ENCODE data around the gene GMEB1.
"Not testable (repeated sequence)": the region's sequence is repeated elsewhere in the genome, so short reads cannot be mapped to it uniquely, and the experiment has no call there.

GMEB1 gene

GRCh38 chr1:28668191-28668955, at the start of gene GMEB1:
Gene GMEB1 (plus strand): TSS chr1:28668784. CDS start chr1:28683613, 14,829 bp downstream.
- peak within 1 kb of the TSS; percentile 98 to 100 (median 100) for H3K27ac ChIP-seq

GRCh38 chr1:28631713-28632112, 36.9 kb upstream of the GMEB1 start:
- H3K4me3 ChIP-seq: no peak overlapping the region
- H3K27ac ChIP-seq: no peak overlapping the region

More at GRCh38 chr1:28668191-28668955, at the start of gene GMEB1:
- peak within 1 kb of the TSS; percentile 66 to 99 (median 92) for H3K4me3 ChIP-seq

GRCh38 chr1:28632560-28632959, 36.0 kb upstream of the GMEB1 start:
- no peak overlapping the region for H3K4me3 ChIP-seq
- no peak overlapping the region for H3K27ac ChIP-seq

GRCh38 chr1:28640766-28641165, 27.8 kb upstream of the GMEB1 start:
- H3K27ac ChIP-seq: no peak overlapping the region

GRCh38 chr1:28642056-28642846, 26.3 kb upstream of the GMEB1 start:
- Histone ChIP-seq H3K4me3 (peak overlapping the region; percentile 56 to 81 (median 76)), H3K27ac (peak overlapping the region; percentile 42 to 96 (median 90))

More at GRCh38 chr1:28640766-28641165, 27.8 kb upstream of the GMEB1 start:
- no peak overlapping the region for H3K4me3 ChIP-seq

- peak within 1 kb of the TSS; percentile 56 to 81 (median 76) for H3K4me3 ChIP-seq
- H3K27ac ChIP-seq: peak within 1 kb of the TSS; percentile 42 to 96 (median 90)
Observed at GRCh38 chr1:28642847-28643635, 25.5 kb upstream of the GMEB1 start, which contains the start of gene TAF12. Gene TAF12 (minus strand): TSS chr1:28643067. CDS start chr1:28622081, 20,986 bp downstream.

- H3K27ac ChIP-seq: peak overlapping the region in 17 of 21 experiments; percentile 83 to 96 (median 91)
Observed at GRCh38 chr1:28644494-28644893, 24.1 kb upstream of the GMEB1 start.

GRCh38 chr1:28645406-28645805, 23.2 kb upstream of the GMEB1 start:
- H3K4me3 ChIP-seq: not testable (repeated sequence)
- H3K27ac ChIP-seq: peak overlapping the region in 1 of 21 experiments; percentile 26

More at GRCh38 chr1:28644494-28644893, 24.1 kb upstream of the GMEB1 start:
- peak overlapping the region in 1 of 7 experiments; percentile 76 for H3K4me3 ChIP-seq

- H3K27ac ChIP-seq: peak overlapping the region in 1 of 21 experiments; percentile 37
- no peak overlapping the region for H3K4me3 ChIP-seq
Observed at GRCh38 chr1:28646040-28646439, 22.5 kb upstream of the GMEB1 start.

GRCh38 chr1:28648008-28648473, 20.5 kb upstream of the GMEB1 start:
- Histone ChIP-seq H3K4me3 (peak overlapping the region; percentile 17 to 37 (median 28)), H3K27ac (peak overlapping the region in 20 of 21 experiments; percentile 70 to 99 (median 94))

- Histone ChIP-seq H3K27ac (peak within 1 kb of the TSS in 20 of 21 experiments; percentile 70 to 99 (median 94)), H3K4me3 (peak within 1 kb of the TSS; percentile 17 to 37 (median 28))
Observed at GRCh38 chr1:28648474-28649198, 19.9 kb upstream of the GMEB1 start, which contains the start of gene RNU11. Gene RNU11 (plus strand): TSS chr1:28648600.

- not testable (repeated sequence) for H3K27ac ChIP-seq, H3K4me3 ChIP-seq
Observed at GRCh38 chr1:28653063-28653462, 15.5 kb upstream of the GMEB1 start.

- H3K4me3 ChIP-seq, H3K27ac ChIP-seq: not testable (repeated sequence)
Observed at GRCh38 chr1:28653870-28654269, 14.7 kb upstream of the GMEB1 start.

GRCh38 chr1:28655448-28656311, 12.9 kb upstream of the GMEB1 start:
- H3K4me3 ChIP-seq, H3K27ac ChIP-seq: not testable (repeated sequence)

GRCh38 chr1:28656335-28656734, 12.2 kb upstream of the GMEB1 start:
- Histone ChIP-seq H3K4me3 (no peak overlapping the region), H3K27ac (no peak overlapping the region)

- Histone ChIP-seq H3K4me3 (no peak overlapping the region), H3K27ac (no peak overlapping the region)
Observed at GRCh38 chr1:28663871-28664470, 4.6 kb upstream of the GMEB1 start.

- H3K4me3 ChIP-seq: no peak overlapping the region
- no peak overlapping the region for H3K27ac ChIP-seq
Observed at GRCh38 chr1:28666806-28667205, 1.8 kb upstream of the GMEB1 start.
